ENCODE measurements around the gene GNA14.
"Not testable (repeated sequence)": the region's sequence is repeated elsewhere in the genome, so short reads cannot be mapped to it uniquely, and the experiment has no call there.

GNA14 gene

GRCh38 chr9:77449240-77450084 is 198.7 kb downstream of the GNA14 start:
- peak; percentile 24 for DNase-seq (ENCODE audit: low spot score)

- DNase-seq (ENCODE audit: low spot score): no peak
Observed at GRCh38 chr9:77447646-77448045, 200.5 kb downstream of the GNA14 start.

- no peak for DNase-seq (ENCODE audit: low spot score)
Observed at GRCh38 chr9:77442436-77442835, 205.7 kb downstream of the GNA14 start.

GRCh38 chr9:77441124-77441523 is 207.0 kb downstream of the GNA14 start:
- not testable (repeated sequence) for DNase-seq (ENCODE audit: low spot score)

GRCh38 chr9:77440057-77440456 is 208.1 kb downstream of the GNA14 start:
- DNase-seq (ENCODE audit: low spot score): peak; percentile 29

- no peak for DNase-seq (ENCODE audit: low spot score)
Observed at GRCh38 chr9:77438653-77439052, 209.5 kb downstream of the GNA14 start.

- DNase-seq (ENCODE audit: low spot score): no peak
Observed at GRCh38 chr9:77435688-77436087, 212.4 kb downstream of the GNA14 start.

- DNase-seq (ENCODE audit: low spot score): no peak
Observed at GRCh38 chr9:77435277-77435676, 212.8 kb downstream of the GNA14 start.

- DNase-seq (ENCODE audit: low spot score): peak; percentile 83
Observed at GRCh38 chr9:77433675-77434445, 214.3 kb downstream of the GNA14 start.

GRCh38 chr9:77432053-77432452 is 216.1 kb downstream of the GNA14 start:
- DNase-seq (ENCODE audit: low spot score): no peak

GRCh38 chr9:77429928-77430327 is 218.2 kb downstream of the GNA14 start:
- no peak for DNase-seq (ENCODE audit: low spot score)

GRCh38 chr9:77427256-77427927 is 220.7 kb downstream of the GNA14 start:
- no peak for DNase-seq (ENCODE audit: low spot score)

- no peak for DNase-seq (ENCODE audit: low spot score)
Observed at GRCh38 chr9:77426712-77427111, 221.4 kb downstream of the GNA14 start.

- DNase-seq (ENCODE audit: low spot score): no peak
Observed at GRCh38 chr9:77424993-77425392, 223.1 kb downstream of the GNA14 start.

- DNase-seq (ENCODE audit: low spot score): no peak
Observed at GRCh38 chr9:77423841-77424240, 224.3 kb downstream of the GNA14 start.

GRCh38 chr9:77422969-77423368 is 225.2 kb downstream of the GNA14 start:
- DNase-seq (ENCODE audit: low spot score): no peak

GRCh38 chr9:77421506-77422265 is 226.4 kb downstream of the GNA14 start:
- DNase-seq (ENCODE audit: low spot score): no peak

- DNase-seq (ENCODE audit: low spot score): no peak
Observed at GRCh38 chr9:77420641-77421040, 227.5 kb downstream of the GNA14 start.

GRCh38 chr9:77418226-77418625 is 229.9 kb downstream of the GNA14 start:
- no peak for DNase-seq (ENCODE audit: low spot score)

GRCh38 chr9:77417566-77417965 is 230.6 kb downstream of the GNA14 start:
- peak; percentile 65 for DNase-seq (ENCODE audit: low spot score)

- DNase-seq (ENCODE audit: low spot score): not testable (repeated sequence)
Observed at GRCh38 chr9:77408521-77408920, 239.6 kb downstream of the GNA14 start.

GRCh38 chr9:77403239-77403638 is 244.9 kb downstream of the GNA14 start:
- no peak for DNase-seq (ENCODE audit: low spot score)

Data from AG08396 (cell line).